UCSD-AML1 (cell line): ENCODE data around the gene RNF213.

ENCODE experiments used
- DNase-seq: peaks from one replicate; lab custom pipeline; 2025; ENCODE audit not compliant: unreplicated experiment; lab: John Stamatoyannopoulos, UW

RNF213 gene

GRCh38 chr17:80445007-80445725 is 184.5 kb downstream of the RNF213 start:
- no peak for DNase-seq

- no peak for DNase-seq
Observed at GRCh38 chr17:80445726-80446110, 185.1 kb downstream of the RNF213 start.

- DNase-seq = no peak
Observed at GRCh38 chr17:80446645-80447405, 186.2 kb downstream of the RNF213 start.

- no peak for DNase-seq
Observed at GRCh38 chr17:80447790-80448189, 187.1 kb downstream of the RNF213 start.
